ENCODE data around the gene CBX4. TPM values are rescaled to one million over a fixed set of nuclear protein-coding genes. Genes with fewer than 3 reads are reported as not detected.

The CBX4 gene
- total RNA-seq, 2 experiments from 2014 or later, result 35.0 TPM

- POLR2A ChIA-PET, result interaction anchor here (0.5 kb wide), 1 partner anchor 41 kb away, joined by 3 read pairs; no protein-coding TSS in a partner anchor
- peaks cover 8% of the 10 kb centered on the region for H3K36me3 Mint-ChIP-seq (ENCODE audit: low read depth)
- H3K4me3 Mint-ChIP-seq, result no peak overlapping the region
- no peak overlapping the region for H3K27ac Mint-ChIP-seq
- peaks cover 22% of the 10 kb centered on the region for H3K4me1 Mint-ChIP-seq
- no peak for DNase-seq
- H3K9me3 Mint-ChIP-seq, result no peaks in the 10 kb centered on the region
- peaks cover 46% of the 10 kb centered on the region for H3K27me3 Mint-ChIP-seq
- CTCF ChIA-PET, result interaction anchor here (1.1 to 22.3 kb wide), 5 partner anchors 14 to 50 kb away, joined by 3 to 257 read pairs (median 4); partner anchors contain the start of gene CBX4
These were observed 44.4 kb downstream of the CBX4 start for GRCh38 chr17:79794659-79795511.

GRCh38 chr17:79793924-79794304 is 45.3 kb downstream of the CBX4 start:
- Mint-ChIP-seq H3K9me3 (no peaks in the 10 kb centered on the region), H3K4me1 (peaks cover 15% of the 10 kb centered on the region), H3K27me3 (peaks cover 46% of the 10 kb centered on the region), H3K27ac (peak overlapping the region; percentile 60), H3K4me3 (no peak overlapping the region), H3K36me3 (ENCODE audit: low read depth) (peaks cover 8% of the 10 kb centered on the region)
- ChIA-PET CTCF (interaction anchor here (0.5 to 22.3 kb wide), 6 partner anchors 15 to 1551 kb away, joined by 3 to 257 read pairs (median 4); partner anchors contain the start of gene CBX4), POLR2A (no interaction called here)
- DNase-seq, result no peak

GRCh38 chr17:79792984-79793923 is 46.0 kb downstream of the CBX4 start:
- CTCF ChIA-PET, result interaction anchor here (1.7 to 22.3 kb wide), 2 partner anchors 42 to 52 kb away, joined by 4 to 257 read pairs; partner anchors contain the start of gene CBX4
- POLR2A ChIA-PET, result no interaction called here

GRCh38 chr17:79792341-79792871 is 46.8 kb downstream of the CBX4 start:
- H3K36me3 Mint-ChIP-seq (ENCODE audit: low read depth), result peaks cover 8% of the 10 kb centered on the region
- H3K4me3 Mint-ChIP-seq, result no peak overlapping the region
- H3K9me3 Mint-ChIP-seq, result no peaks in the 10 kb centered on the region
- CTCF ChIA-PET, result interaction anchor here (0.6 to 22.3 kb wide), 4 partner anchors 11 to 53 kb away, joined by 3 to 257 read pairs (median 6); partner anchors contain the start of gene CBX4
- peak overlapping the region; percentile 46 for H3K27ac Mint-ChIP-seq
- no peak for DNase-seq
- POLR2A ChIA-PET, result no interaction called here
- H3K27me3 Mint-ChIP-seq, result peaks cover 53% of the 10 kb centered on the region
- peaks cover 13% of the 10 kb centered on the region for H3K4me1 Mint-ChIP-seq

More at GRCh38 chr17:79792984-79793923, 46.0 kb downstream of the CBX4 start:
- no peak overlapping the region for H3K4me3 Mint-ChIP-seq
- no peak for DNase-seq
- peaks cover 46% of the 10 kb centered on the region for H3K27me3 Mint-ChIP-seq
- H3K4me1 Mint-ChIP-seq, result peaks cover 13% of the 10 kb centered on the region
- H3K9me3 Mint-ChIP-seq, result no peaks in the 10 kb centered on the region
- peaks cover 8% of the 10 kb centered on the region for H3K36me3 Mint-ChIP-seq (ENCODE audit: low read depth)
- H3K27ac Mint-ChIP-seq, result peak overlapping the region; percentile 60

GRCh38 chr17:79791735-79792161 is 47.5 kb downstream of the CBX4 start:
- Mint-ChIP-seq H3K36me3 (ENCODE audit: low read depth) (peaks cover 8% of the 10 kb centered on the region), H3K9me3 (no peaks in the 10 kb centered on the region), H3K27me3 (peaks cover 59% of the 10 kb centered on the region), H3K4me3 (no peak overlapping the region), H3K27ac (no peak overlapping the region), H3K4me1 (peaks cover 12% of the 10 kb centered on the region)
- no peak for DNase-seq
- POLR2A ChIA-PET, result no interaction called here
- CTCF ChIA-PET, result interaction anchor here (0.6 to 2.3 kb wide), 5 partner anchors 11 to 51 kb away, joined by 3 to 8 read pairs (median 3); no protein-coding TSS in a partner anchor

GRCh38 chr17:79790805-79791734 is 48.2 kb downstream of the CBX4 start:
- peaks cover 8% of the 10 kb centered on the region for H3K4me1 Mint-ChIP-seq
- no peak for DNase-seq
- ChIA-PET CTCF (interaction anchor here (1.1 to 2.3 kb wide), 4 partner anchors 10 to 45 kb away, joined by 3 to 8 read pairs (median 4); no protein-coding TSS in a partner anchor), POLR2A (no interaction called here)
- H3K27ac Mint-ChIP-seq, result no peak overlapping the region
- H3K4me3 Mint-ChIP-seq, result no peak overlapping the region
- no peaks in the 10 kb centered on the region for H3K9me3 Mint-ChIP-seq
- peaks cover 8% of the 10 kb centered on the region for H3K36me3 Mint-ChIP-seq (ENCODE audit: low read depth)
- peaks cover 59% of the 10 kb centered on the region for H3K27me3 Mint-ChIP-seq

- CTCF ChIA-PET, result interaction anchor here (0.8 to 2.3 kb wide), 6 partner anchors 9 to 44 kb away, joined by 3 to 8 read pairs (median 4); no protein-coding TSS in a partner anchor
- POLR2A ChIA-PET, result no interaction called here
- Mint-ChIP-seq H3K9me3 (no peaks in the 10 kb centered on the region), H3K4me1 (peaks cover 2% of the 10 kb centered on the region), H3K36me3 (ENCODE audit: low read depth) (peaks cover 3% of the 10 kb centered on the region), H3K27ac (peak overlapping the region; percentile 46), H3K4me3 (no peak overlapping the region), H3K27me3 (peaks cover 55% of the 10 kb centered on the region)
- DNase-seq, result no peak
These were observed 49.1 kb downstream of the CBX4 start for GRCh38 chr17:79789943-79790804.

- Mint-ChIP-seq H3K9me3 (no peaks in the 10 kb centered on the region), H3K27ac (no peak overlapping the region), H3K36me3 (ENCODE audit: low read depth) (peaks cover 3% of the 10 kb centered on the region), H3K27me3 (peaks cover 55% of the 10 kb centered on the region), H3K4me3 (no peak overlapping the region), H3K4me1 (peaks cover 2% of the 10 kb centered on the region)
- DNase-seq, result no peak
- ChIA-PET POLR2A (no interaction called here), CTCF (interaction anchor here (0.8 to 1.2 kb wide), 4 partner anchors 9 to 28 kb away, joined by 3 to 5 read pairs (median 3); no protein-coding TSS in a partner anchor)
These were observed 50.0 kb downstream of the CBX4 start for GRCh38 chr17:79788989-79789942.

- Mint-ChIP-seq H3K4me3 (no peak overlapping the region), H3K27ac (no peak overlapping the region), H3K9me3 (no peaks in the 10 kb centered on the region), H3K36me3 (ENCODE audit: low read depth) (no peaks in the 10 kb centered on the region), H3K4me1 (peaks cover 2% of the 10 kb centered on the region), H3K27me3 (peaks cover 51% of the 10 kb centered on the region)
- no peak for DNase-seq
- ChIA-PET POLR2A (no interaction called here), CTCF (interaction anchor here (1.2 kb wide), 1 partner anchor 14 kb away, joined by 5 read pairs; no protein-coding TSS in a partner anchor)
These were observed 50.8 kb downstream of the CBX4 start for GRCh38 chr17:79788455-79788854.
